Peyer's patch (tissue), 4 donors: Measurements from ENCODE around the gene APOA1.

Experiments used
- POLR2A ChIP-seq, 2 donors: fragments of 450-650 bp; IDR thresholded peaks; one replicate each; pipeline ENCODE4 v1.5.1; 2017; ENCODE audit warnings: antibody characterized with exemption in 2 of 2, mild to moderate bottlenecking in 2 of 2, moderate library complexity in 2 of 2
- TF ChIP-seq, protein P1 (sequence below), 6 experiments: fragments of 450-650 bp in 4 of 6; fragments of 200-600 bp in 2 of 6; sonication (generic) in 1 of 6; IDR thresholded peaks; one replicate each; pipeline ENCODE4 v1.5.1; 2017 to 2019; ENCODE audit warnings: antibody characterized with exemption in 6 of 6, mild to moderate bottlenecking in 3 of 6, moderate library complexity in 1 of 6

DNA sequence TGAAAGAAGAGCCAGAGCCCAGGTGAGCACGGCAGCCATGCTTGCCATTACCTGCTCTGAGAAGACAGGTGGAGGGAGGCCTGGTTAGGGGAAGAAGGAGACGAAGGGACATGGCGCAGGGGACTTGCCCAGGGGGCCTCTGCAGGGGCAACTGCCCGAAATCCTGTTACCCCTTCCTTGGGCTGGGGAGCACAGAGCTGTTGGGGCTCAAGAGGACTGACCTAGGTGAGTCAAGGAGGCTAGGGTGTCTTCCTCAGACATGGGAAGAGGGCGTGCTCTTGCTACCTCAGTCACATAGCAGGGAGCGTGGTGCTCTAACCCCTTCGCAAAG is 45.6 kb downstream of the APOA1 start, which contains the start of gene APOA5:
- TF ChIP-seq, protein P1, sequence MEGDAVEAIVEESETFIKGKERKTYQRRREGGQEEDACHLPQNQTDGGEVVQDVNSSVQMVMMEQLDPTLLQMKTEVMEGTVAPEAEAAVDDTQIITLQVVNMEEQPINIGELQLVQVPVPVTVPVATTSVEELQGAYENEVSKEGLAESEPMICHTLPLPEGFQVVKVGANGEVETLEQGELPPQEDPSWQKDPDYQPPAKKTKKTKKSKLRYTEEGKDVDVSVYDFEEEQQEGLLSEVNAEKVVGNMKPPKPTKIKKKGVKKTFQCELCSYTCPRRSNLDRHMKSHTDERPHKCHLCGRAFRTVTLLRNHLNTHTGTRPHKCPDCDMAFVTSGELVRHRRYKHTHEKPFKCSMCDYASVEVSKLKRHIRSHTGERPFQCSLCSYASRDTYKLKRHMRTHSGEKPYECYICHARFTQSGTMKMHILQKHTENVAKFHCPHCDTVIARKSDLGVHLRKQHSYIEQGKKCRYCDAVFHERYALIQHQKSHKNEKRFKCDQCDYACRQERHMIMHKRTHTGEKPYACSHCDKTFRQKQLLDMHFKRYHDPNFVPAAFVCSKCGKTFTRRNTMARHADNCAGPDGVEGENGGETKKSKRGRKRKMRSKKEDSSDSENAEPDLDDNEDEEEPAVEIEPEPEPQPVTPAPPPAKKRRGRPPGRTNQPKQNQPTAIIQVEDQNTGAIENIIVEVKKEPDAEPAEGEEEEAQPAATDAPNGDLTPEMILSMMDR (IDR thresholded peaks at IDR 0.05) = no peak
- no peak for TF ChIP-seq POLR2A (IDR thresholded peaks at IDR 0.05)
